ENCODE measurements around the gene NLGN1.
"Not testable (repeated sequence)": the region's sequence is repeated elsewhere in the genome, so short reads cannot be mapped to it uniquely, and the experiment has no call there.

NLGN1 gene

DNA sequence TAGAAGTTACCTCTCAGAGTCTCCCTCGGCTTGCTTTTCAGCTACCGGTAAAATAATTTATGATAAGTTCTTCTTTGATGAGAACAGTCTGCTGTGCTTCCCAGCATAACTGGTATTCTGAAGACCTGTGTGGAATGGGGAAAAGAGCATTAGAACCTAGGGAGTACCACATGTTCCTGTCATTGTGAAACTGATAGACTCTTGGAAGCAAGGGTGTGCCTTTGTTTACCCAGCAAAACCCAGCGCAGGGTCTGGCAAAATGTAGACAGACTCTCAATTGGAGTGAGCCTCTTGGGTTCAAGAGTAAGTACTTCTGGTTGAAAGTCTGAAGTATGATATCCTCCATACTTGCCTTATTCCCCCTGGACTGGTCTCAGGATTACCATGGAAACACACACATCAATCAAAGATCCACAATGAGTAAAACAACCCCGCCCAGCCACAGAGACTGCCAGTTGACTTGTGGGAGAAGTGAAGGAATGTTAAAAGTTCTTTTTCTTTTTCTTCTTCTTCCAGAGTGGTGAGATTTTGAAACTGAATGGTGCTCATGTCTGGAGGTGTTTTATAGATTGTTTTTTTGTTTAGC is 809.2 kb downstream of the NLGN1 start:
- Mint-ChIP-seq H3K4me1 (no peaks in the 10 kb centered on the region), H3K27ac (no peak overlapping the region), H3K4me3 (no peak overlapping the region), H3K27me3 (no peaks in the 10 kb centered on the region), H3K9me3 (no peaks in the 10 kb centered on the region)
- ATAC-seq = no peak
- no peak for DNase-seq

DNA sequence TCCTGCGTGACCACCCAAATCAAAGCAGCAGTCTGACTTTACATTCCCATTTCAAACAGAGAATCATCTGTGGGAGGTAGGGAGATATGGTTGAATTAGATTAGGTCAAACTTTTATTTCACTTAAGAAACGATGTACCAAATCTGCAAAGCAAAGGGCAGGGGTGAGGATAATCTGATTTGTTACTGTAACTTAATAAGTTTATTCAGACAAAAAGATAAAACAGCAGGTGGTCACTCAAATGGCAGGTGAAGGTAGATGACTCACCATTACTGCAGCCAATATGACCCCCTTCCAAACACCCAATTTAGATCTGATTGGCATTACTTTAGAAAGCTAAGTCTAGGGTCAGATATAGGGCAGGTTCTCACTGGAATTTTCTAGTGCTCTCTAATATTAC is 810.6 kb downstream of the NLGN1 start:
- Mint-ChIP-seq H3K9me3 (no peaks in the 10 kb centered on the region), H3K4me3 (no peak overlapping the region), H3K27me3 (no peaks in the 10 kb centered on the region), H3K4me1 (no peaks in the 10 kb centered on the region), H3K27ac (no peak overlapping the region)
- DNase-seq (no peak), ATAC-seq (no peak)

DNA sequence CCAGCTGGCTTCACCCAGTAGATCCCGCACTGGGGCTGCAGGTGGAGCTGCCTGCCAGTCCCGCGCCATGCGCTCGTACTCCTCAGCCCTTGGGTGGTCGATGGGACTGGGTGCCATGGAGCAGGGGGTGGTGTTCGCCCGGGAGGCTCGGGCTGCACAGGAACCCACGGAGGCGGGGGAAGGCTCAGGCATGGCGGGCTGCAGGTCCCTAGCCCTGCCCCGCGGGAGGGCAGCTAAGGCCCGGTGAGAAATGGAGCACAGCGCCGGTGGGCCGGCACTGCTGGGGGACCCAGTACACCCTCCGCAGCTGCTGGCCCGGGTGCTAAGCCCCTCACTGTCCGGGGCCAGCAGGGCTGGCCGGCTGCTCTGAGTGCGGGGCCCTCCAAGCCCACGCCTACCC is 814.4 kb downstream of the NLGN1 start:
- not testable (repeated sequence) for H3K9me3 Mint-ChIP-seq, DNase-seq, H3K27me3 Mint-ChIP-seq, H3K4me1 Mint-ChIP-seq, H3K4me3 Mint-ChIP-seq, ATAC-seq, H3K27ac Mint-ChIP-seq

DNA sequence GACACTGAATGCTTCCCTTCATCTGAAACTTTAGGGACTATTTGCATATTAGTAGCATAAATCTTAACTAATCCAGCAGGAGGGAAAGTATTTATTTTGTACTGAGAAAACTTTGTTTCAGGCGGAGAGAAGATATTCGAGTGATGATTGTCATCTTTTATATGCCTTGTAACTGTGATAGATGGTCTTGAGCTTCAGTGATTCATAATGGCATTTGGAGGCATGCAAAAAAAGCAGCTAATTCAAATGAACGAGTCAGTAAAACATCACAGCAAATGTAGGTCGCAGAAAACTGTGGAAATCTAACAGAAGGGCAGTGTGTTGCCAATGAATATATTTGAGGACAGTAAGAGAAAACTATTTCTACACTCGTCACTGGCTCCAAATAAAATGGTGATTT is 817.9 kb downstream of the NLGN1 start:
- Mint-ChIP-seq H3K4me1 (no peaks in the 10 kb centered on the region), H3K9me3 (peaks cover 0 to 5% of the 10 kb centered on the region in 2 donors), H3K4me3 (no peak overlapping the region), H3K27ac (no peak overlapping the region), H3K27me3 (no peaks in the 10 kb centered on the region)
- ATAC-seq (no peak), DNase-seq (no peak)

DNA sequence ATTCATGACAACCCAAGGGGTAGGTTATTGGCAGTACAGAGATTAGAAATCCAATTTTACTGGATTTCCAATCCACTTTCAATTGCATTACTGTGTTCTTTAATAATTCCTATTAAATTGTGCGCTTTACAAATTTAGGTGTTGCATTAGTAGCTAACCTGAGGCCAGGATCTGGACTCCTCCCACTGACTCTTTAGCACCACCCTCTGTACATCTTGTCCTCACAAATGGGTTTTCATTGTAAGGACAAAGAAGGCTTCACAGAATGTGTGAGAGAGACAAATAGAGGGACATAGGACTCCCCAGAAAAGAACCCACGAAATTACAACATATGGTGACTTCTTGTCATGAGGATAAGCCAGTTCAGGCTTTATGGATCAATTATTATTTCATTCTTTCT is 818.5 kb downstream of the NLGN1 start:
- H3K27ac Mint-ChIP-seq = no peak overlapping the region
- no peaks in the 10 kb centered on the region for H3K27me3 Mint-ChIP-seq
- H3K4me3 Mint-ChIP-seq = no peak overlapping the region
- ATAC-seq (no peak), DNase-seq (no peak)
- peaks cover 0 to 5% of the 10 kb centered on the region in 2 donors for H3K9me3 Mint-ChIP-seq
- no peaks in the 10 kb centered on the region for H3K4me1 Mint-ChIP-seq

DNA sequence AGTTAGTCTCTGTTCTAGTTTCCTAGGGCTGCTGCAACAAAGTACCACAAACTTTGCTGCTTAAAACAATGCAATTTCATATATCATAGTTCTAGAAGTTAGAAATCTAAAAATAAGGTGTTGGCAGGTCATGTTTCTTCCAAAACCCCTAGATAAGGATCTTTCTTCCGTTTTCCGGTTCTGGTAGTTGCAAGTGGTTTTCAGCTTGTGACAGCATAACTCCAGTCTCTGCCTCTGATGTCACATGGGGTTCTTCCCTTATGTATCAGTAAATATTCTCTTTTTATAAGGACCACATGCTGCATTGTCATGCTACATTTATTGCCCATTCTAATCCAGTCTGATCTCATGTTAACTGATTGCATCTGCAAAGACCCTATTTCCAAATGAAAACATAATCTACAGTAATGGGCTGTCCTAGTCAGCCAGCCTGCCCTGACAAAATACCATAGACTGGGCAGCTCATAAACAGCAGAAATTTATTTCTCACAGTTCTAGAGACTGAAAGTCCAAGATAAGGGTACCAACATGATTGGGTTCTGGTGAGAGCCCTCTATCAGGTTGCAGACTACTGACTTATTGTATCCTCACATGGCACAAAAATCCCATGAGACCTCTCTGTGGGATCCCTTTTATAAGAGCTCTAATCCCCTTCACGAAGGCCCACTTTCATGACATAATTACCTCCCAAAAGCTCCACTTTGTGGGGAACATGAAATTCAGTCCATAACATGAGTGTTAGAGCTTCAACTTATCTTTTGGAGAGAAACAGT is 819.6 kb downstream of the NLGN1 start:
- no peak for ATAC-seq
- Mint-ChIP-seq H3K27ac (no peak overlapping the region), H3K4me3 (no peak overlapping the region), H3K4me1 (no peaks in the 10 kb centered on the region), H3K27me3 (no peaks in the 10 kb centered on the region), H3K9me3 (peaks cover 0 to 5% of the 10 kb centered on the region in 2 donors)
- DNase-seq = no peak

DNA sequence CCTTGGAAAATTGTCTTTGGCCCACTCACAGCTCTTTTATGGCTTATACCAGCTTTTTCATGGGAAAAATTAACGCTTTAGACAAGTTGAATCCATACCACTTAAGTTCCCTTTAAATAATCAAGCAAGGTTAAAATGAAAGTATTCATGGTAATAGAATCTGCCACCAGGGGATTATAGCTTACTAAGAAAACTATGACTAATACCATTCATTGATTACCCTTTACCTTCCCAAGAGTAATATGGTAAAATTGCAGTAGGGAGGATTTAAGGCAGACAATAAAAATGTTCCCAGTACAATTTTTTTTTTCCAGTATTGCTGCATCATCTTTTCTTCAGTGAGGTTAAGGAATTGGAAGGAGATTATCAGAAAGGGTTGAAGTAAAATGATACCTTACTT is 820.5 kb downstream of the NLGN1 start:
- no peak overlapping the region for H3K4me3 Mint-ChIP-seq
- peaks cover 0 to 5% of the 10 kb centered on the region in 2 donors for H3K9me3 Mint-ChIP-seq
- no peaks in the 10 kb centered on the region for H3K27me3 Mint-ChIP-seq
- DNase-seq = no peak
- no peak for ATAC-seq
- no peak overlapping the region for H3K27ac Mint-ChIP-seq
- no peaks in the 10 kb centered on the region for H3K4me1 Mint-ChIP-seq

DNA sequence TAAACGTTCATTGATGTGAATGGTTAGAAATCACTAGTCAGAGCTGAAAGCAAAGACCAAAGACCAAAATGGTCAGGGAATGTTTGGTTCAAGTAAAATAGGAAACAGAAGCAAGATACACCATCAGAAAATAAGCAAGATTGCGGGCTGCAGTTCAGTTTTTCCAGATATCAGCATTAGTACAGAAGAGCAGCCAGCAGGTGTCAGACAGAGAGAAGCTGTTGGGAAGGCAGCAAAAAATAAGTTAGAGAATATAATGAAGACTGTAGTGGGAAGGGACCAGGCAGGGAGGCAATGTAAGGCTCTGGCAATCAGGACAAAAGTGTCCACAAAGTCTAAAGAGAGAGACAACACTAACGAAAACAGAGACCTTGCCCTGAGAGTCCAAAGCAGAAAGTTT is 822.2 kb downstream of the NLGN1 start:
- peaks cover 0 to 5% of the 10 kb centered on the region in 2 donors for H3K9me3 Mint-ChIP-seq
- DNase-seq (no peak), ATAC-seq (no peak)
- no peak overlapping the region for H3K4me3 Mint-ChIP-seq
- no peak overlapping the region for H3K27ac Mint-ChIP-seq
- H3K4me1 Mint-ChIP-seq = no peaks in the 10 kb centered on the region
- no peaks in the 10 kb centered on the region for H3K27me3 Mint-ChIP-seq

DNA sequence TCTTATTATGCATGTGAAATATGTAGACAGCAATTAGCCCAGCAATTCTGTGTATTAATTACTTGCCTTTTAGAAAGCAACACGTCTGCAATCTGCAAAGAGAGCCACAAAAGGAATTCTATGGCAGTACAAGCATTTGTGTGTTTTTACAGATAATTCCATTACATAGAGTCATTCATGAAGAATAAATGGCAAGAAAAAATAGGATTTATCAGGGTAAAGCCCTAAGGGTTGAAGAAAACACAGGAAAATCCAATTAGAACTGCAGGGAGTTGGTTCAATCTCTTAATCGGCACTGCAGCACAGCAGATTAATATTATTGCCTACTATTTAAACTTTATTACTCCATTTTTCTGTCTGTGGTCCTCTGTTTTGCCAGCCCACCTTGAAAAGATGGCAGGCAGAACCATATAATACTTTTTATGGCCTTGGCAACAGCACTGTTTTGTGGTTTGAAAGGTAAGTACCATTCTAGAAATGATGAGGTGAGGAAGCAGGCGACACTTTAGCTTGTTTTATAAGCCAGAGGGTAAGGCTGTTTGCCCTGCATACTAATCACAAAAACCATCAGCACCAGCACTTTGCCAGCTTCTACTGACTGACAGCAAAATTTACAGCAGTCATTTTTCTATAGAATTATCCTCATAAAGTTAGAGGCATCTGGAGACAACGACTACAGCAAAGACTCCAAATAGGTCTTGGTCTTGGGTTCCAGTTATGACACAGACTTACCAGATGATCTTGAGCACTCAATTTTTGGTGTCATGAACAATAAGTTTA is 823.4 kb downstream of the NLGN1 start:
- Mint-ChIP-seq H3K9me3 (peaks cover 0 to 5% of the 10 kb centered on the region in 2 donors), H3K27ac (no peak overlapping the region), H3K4me1 (no peaks in the 10 kb centered on the region), H3K27me3 (no peaks in the 10 kb centered on the region), H3K4me3 (no peak overlapping the region)
- DNase-seq (no peak), ATAC-seq (no peak)

DNA sequence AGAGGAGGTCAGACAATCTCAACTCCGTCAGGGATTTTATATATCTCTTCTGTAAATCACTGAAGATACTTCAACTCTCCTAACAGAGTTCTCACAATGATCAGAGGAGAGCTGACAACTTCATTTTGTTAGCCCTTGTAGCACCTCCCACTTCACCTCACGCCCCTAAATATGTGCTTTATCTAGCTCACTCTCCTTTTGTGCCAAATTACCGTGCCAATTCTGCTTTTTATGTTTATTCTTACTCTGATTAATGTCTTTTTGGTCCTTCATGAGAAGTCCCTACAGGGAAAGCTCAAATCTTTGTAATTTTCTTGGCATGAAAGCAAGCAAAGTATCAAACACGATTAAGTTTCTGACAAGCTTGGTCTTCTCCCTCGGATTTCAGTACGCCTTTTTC is 825.5 kb downstream of the NLGN1 start:
- no peak overlapping the region for H3K4me3 Mint-ChIP-seq
- ATAC-seq = no peak
- no peaks in the 10 kb centered on the region for H3K27me3 Mint-ChIP-seq
- H3K4me1 Mint-ChIP-seq = no peaks in the 10 kb centered on the region
- DNase-seq = no peak
- peaks cover 0 to 5% of the 10 kb centered on the region in 2 donors for H3K9me3 Mint-ChIP-seq
- H3K27ac Mint-ChIP-seq = no peak overlapping the region

DNA sequence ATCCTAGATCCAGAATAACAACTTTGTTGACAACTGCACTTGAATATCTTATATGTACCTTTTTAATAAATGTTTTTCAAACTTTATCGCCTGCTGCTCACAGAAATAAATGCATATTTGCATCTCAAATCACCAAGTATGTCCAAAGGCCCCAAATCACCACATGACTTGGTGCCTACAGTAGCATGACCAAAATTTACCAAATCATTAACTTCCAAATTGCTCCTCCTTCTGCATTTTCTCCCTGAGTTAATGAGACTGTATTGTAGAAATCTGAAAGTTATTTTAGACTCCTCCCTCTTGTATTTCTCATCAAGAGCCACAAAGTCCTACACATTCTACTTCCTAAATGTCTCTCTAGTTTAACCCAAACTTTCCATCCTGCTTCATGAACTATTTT is 826.1 kb downstream of the NLGN1 start:
- Mint-ChIP-seq H3K27me3 (no peaks in the 10 kb centered on the region), H3K4me3 (no peak overlapping the region), H3K9me3 (peaks cover 0 to 5% of the 10 kb centered on the region in 2 donors), H3K4me1 (no peaks in the 10 kb centered on the region), H3K27ac (no peak overlapping the region)
- no peak for ATAC-seq
- no peak for DNase-seq

DNA sequence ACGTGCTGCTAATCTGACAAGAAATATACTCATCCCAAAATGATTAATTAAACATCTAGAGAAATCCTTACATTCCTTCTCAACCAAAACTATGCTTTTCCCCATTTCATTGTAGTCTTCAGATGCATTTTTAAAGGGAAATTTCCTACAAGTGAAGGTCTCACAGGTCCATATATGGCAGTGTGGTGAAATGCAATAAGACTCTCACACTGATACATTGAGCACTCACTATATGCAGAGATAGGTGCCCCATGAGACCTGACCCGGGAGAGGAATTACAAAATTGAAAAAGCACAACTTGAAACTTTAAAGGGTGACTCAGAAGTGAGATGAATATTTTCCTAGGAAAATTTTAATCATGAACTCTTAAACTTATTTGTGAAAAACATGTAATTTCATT is 832.4 kb downstream of the NLGN1 start:
- H3K4me1 Mint-ChIP-seq = no peaks in the 10 kb centered on the region
- DNase-seq = no peak
- peaks cover 0 to 4% of the 10 kb centered on the region in 2 donors for H3K9me3 Mint-ChIP-seq
- ATAC-seq = no peak
- no peak overlapping the region for H3K4me3 Mint-ChIP-seq
- H3K27me3 Mint-ChIP-seq = no peaks in the 10 kb centered on the region
- H3K27ac Mint-ChIP-seq = no peak overlapping the region

DNA sequence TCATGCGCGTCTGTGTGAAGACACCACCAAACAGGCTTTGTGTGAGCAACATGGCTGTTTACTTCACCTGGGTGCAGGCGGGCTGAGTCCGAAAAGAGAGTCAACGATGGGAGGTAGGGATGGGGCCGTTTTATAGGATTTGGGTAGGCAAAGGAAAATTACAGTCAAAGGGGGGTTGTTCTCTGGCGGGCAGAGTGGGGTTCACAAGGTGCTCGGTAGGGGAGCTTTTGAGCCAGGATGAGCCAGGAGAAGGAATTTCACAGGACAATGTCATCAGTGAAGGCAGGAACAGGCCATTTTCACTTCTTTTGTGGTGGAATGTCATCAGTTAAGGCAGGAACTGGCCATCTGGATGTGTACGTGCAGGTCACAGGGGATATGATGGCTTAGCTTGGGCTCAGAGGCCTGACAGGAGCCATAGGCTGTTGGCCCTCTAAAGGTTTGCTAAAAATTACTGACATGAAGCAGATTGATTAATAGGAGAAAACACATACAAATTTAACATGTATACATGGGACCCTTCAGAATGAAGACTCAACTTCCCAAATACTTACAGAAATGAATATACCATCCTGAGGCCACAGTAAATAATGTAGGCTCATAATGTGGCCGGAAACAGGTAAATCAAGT is 834.6 kb downstream of the NLGN1 start:
- ATAC-seq = not testable (repeated sequence)

DNA sequence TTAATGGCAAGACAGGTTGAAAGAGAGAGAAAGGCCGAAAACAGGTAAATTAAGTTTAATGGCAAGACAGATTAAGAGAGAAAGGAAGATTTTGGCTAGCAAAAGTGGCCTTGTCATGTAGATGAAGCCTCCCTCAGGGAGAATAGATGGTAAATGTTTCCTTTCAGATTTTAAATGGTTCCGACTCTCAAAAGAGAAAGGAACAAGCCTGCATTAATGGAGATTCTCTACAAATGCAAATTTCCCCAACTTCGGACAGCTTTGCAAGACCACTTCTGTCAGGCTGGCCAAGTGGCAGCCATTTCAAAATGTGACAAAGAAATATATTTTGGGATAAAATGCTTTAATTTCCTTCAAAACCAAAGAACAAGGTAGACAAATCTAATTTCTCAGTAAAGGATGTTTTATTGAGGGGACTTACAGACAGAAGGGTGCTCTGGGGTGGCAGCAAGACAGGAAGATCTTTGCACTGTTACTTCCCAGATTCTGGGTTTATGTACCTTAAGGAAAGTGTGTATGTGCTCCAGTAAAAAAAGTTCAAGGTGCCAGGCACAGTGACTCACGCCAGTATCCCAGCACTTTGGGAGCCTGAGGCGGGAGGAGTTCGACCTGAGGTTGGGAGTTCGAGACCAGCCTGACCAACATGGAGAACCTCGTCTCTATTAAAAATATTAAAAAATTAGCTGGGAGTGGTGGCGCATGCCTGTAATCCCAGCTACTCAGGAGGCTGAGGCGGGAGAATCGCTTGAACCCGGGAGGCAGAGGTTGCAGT is 835.3 kb downstream of the NLGN1 start:
- H3K4me3 Mint-ChIP-seq = no peak overlapping the region
- H3K27ac Mint-ChIP-seq = no peak overlapping the region
- DNase-seq (no peak), ATAC-seq (no peak)
- peaks cover 0 to 4% of the 10 kb centered on the region in 2 donors for H3K9me3 Mint-ChIP-seq
- H3K4me1 Mint-ChIP-seq = no peaks in the 10 kb centered on the region
- no peaks in the 10 kb centered on the region for H3K27me3 Mint-ChIP-seq

More for the DNA sequence above, 834.6 kb downstream of the NLGN1 start:
- H3K9me3 Mint-ChIP-seq, H3K4me3 Mint-ChIP-seq, DNase-seq, H3K27ac Mint-ChIP-seq, H3K27me3 Mint-ChIP-seq, H3K4me1 Mint-ChIP-seq: not testable (repeated sequence)

DNA sequence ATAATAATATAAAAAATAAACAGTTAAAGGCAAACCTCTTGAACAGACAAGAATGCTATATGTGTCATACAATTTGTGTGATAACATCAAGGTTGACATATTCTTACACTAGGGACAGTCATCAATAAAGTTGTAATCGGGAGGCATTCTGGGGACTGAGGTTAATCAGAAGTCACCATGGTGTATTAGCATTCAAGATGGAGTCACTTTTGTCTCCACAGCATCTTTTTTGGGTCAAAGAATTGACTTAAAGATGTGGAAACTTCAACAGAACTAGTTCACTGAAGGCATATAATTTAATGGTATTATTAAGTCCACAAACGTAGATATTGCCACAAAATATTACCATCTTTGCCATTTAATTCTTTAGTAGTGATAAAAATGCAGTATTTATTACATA is 836.0 kb downstream of the NLGN1 start:
- ATAC-seq (no peak), DNase-seq (no peak)
- no peak overlapping the region for H3K4me3 Mint-ChIP-seq
- peaks cover 0 to 4% of the 10 kb centered on the region in 2 donors for H3K9me3 Mint-ChIP-seq
- H3K27me3 Mint-ChIP-seq = no peaks in the 10 kb centered on the region
- H3K4me1 Mint-ChIP-seq = no peaks in the 10 kb centered on the region
- H3K27ac Mint-ChIP-seq = no peak overlapping the region

Measured in stimulated activated naive CD8-positive, alpha-beta T cell treated with anti-CD3 and anti-CD28 coated beads, Interleukin-15, amount 100 ng/mL, for 72 hours (primary cell).